WTC11 (cell line): ENCODE results near the gene EDN1. TPM values are rescaled to one million over a fixed set of nuclear protein-coding genes. Genes with fewer than 3 reads are reported as not detected.

Source experiments
- ATAC-seq: fragments of 200-7000 bp; cut with Tn5 transposase; 2 replicates; pipeline ENCODE4 v1.10.0; 2021; ENCODE audit warnings: mild to moderate bottlenecking, moderate library complexity
- CTCF ChIA-PET: fragments of 300-600 bp; sonication (Branson Sonifier 250); formaldehyde crosslinking; loops from one replicate; lab custom pipeline; 2021; ENCODE audit warnings: antibody characterized with exemption; lab: Charles Lee
- POLR2A ChIA-PET: fragments of 350-600 bp; sonication (Branson Sonifier 250); formaldehyde crosslinking; loops from one replicate; lab custom pipeline; 2021; ENCODE audit warnings: antibody characterized with exemption; lab: Charles Lee
- DNase-seq: peaks from one replicate; pipeline ENCODE4 v3.0.0; 2021; ENCODE audit warnings: low spot score
- H3K27ac Mint-ChIP-seq: 2 replicates; pipeline ENCODE4 v1.8.0; 2021; ENCODE audit warnings: mixed read lengths
- H3K27me3 Mint-ChIP-seq: 2 replicates; pipeline ENCODE4 v1.8.0; 2021; ENCODE audit warnings: low read depth, mild to moderate bottlenecking, moderate library complexity, mixed read lengths
- H3K36me3 Mint-ChIP-seq: 2 replicates; pipeline ENCODE4 v1.8.0; 2021; ENCODE audit warnings: mixed read lengths
- H3K4me1 Mint-ChIP-seq: 2 replicates; pipeline ENCODE4 v1.8.0; 2022; ENCODE audit warnings: mixed read lengths
- H3K4me3 Mint-ChIP-seq: 2 replicates; pipeline ENCODE4 v1.8.0; 2021; ENCODE audit warnings: mild to moderate bottlenecking, moderate library complexity, mixed read lengths
- H3K9me3 Mint-ChIP-seq: 2 replicates; pipeline ENCODE4 v1.8.0; 2021; ENCODE audit warnings: mixed read lengths
- GRHL2 ChIP-seq: fragments of 250-450 bp; sonication (Bioruptor Pico); IDR thresholded peaks from 2 replicates; pipeline ENCODE4 v1.8.0; 2022; ENCODE audit warnings: mild to moderate bottlenecking, moderate library complexity; ENCODE audit not compliant: insufficient replicate concordance, severe bottlenecking
- JUN ChIP-seq: sonication (generic); formaldehyde crosslinking; IDR thresholded peaks from 2 replicates; pipeline ENCODE4 v1.8.0; 2023; ENCODE audit warnings: mild to moderate bottlenecking, missing genetic modification reagents
- NFATC4 ChIP-seq: fragments of 250-450 bp; sonication (Bioruptor Pico); IDR thresholded peaks from 2 replicates; pipeline ENCODE4 v1.9.0; 2021; ENCODE audit warnings: mild to moderate bottlenecking
- NFE2L1 ChIP-seq: sonication (generic); formaldehyde crosslinking; IDR thresholded peaks from 2 replicates; pipeline ENCODE4 v1.8.1; 2023; ENCODE audit warnings: missing genetic modification reagents
- NR3C1 ChIP-seq: sonication (generic); formaldehyde crosslinking; conservative IDR thresholded peaks from 2 replicates; pipeline ENCODE4 v1.8.1; 2023; ENCODE audit warnings: low read depth, mild to moderate bottlenecking, missing genetic modification reagents
- PRRX2 ChIP-seq: fragments of 250-450 bp; sonication (Bioruptor Pico); IDR thresholded peaks from 2 replicates; pipeline ENCODE4 v1.8.0; 2021; ENCODE audit warnings: mild to moderate bottlenecking
- ZNF219 ChIP-seq: sonication (generic); formaldehyde crosslinking; IDR thresholded peaks from 2 replicates; pipeline ENCODE4 v1.8.0; 2023; ENCODE audit warnings: missing genetic modification reagents, mild to moderate bottlenecking, borderline replicate concordance
- ZNF317 ChIP-seq: sonication (generic); formaldehyde crosslinking; IDR thresholded peaks from 2 replicates; pipeline ENCODE4 v1.8.1; 2023; ENCODE audit warnings: low read depth, mild to moderate bottlenecking, moderate library complexity, missing genetic modification reagents, borderline replicate concordance
- ZNF416 ChIP-seq: fragments of 250-450 bp; sonication (Bioruptor Pico); IDR thresholded peaks from 2 replicates; pipeline ENCODE4 v1.9.0; 2021; ENCODE audit warnings: mild to moderate bottlenecking, inconsistent platforms
- total RNA-seq: library from RNA; stranded (reverse); gene quantifications from 3 replicates; pipeline ENCODE4 v1.2.3, GENCODE V29; 2021
- TF ChIP-seq, protein P1 (sequence below): fragments of 250-450 bp; sonication (Bioruptor Pico); IDR thresholded peaks from 2 replicates; pipeline ENCODE4 v1.9.0; 2021; ENCODE audit warnings: moderate library complexity, mild to moderate bottlenecking, inconsistent platforms, borderline replicate concordance
- TF ChIP-seq, protein P2 (sequence below): sonication (generic); formaldehyde crosslinking; IDR thresholded peaks from 2 replicates; pipeline ENCODE4 v1.8.1; 2023; ENCODE audit warnings: mild to moderate bottlenecking, missing genetic modification reagents, moderate library complexity
- TF ChIP-seq, protein P3 (sequence below): sonication (generic); formaldehyde crosslinking; IDR thresholded peaks from 2 replicates; pipeline ENCODE4 v1.8.1; 2023; ENCODE audit warnings: mild to moderate bottlenecking, missing genetic modification reagents, borderline replicate concordance
- TF ChIP-seq, protein P4 (sequence below): sonication (generic); formaldehyde crosslinking; IDR thresholded peaks from 2 replicates; pipeline ENCODE4 v1.8.1; 2022; ENCODE audit warnings: low read depth, mild to moderate bottlenecking, moderate library complexity, missing genetic modification reagents, borderline replicate concordance
- TF ChIP-seq, protein P5 (sequence below): sonication (generic); formaldehyde crosslinking; IDR thresholded peaks from 2 replicates; pipeline ENCODE4 v1.8.1; 2023; ENCODE audit warnings: mild to moderate bottlenecking, moderate library complexity, missing genetic modification reagents
- TF ChIP-seq, protein P6 (sequence below): fragments of 250-450 bp; sonication (Bioruptor Pico); conservative IDR thresholded peaks from 2 replicates; pipeline ENCODE4 v1.9.0; 2021; ENCODE audit warnings: mild to moderate bottlenecking

Gene EDN1
- total RNA-seq, 1 experiment from 2014 or later, result 1.0 TPM

DNA sequence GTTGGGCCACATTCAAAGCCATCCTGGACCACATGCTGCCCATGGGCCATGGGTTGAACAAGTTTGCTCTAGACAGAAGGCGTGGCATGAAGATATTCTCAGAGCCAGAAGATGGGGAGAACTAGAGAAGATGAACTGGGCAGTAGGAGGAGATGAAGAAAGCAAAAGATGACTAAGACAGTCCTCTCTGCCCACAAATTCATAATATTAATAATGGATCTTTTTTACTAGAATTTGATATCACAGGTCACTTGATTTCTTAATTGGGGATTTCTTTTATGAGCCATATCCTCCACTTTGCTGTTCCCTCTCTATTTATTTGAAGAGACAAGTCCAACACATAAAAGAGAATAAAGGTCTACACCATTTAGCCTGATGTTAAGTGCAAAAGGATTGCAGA lies 25.5 kb upstream of the EDN1 start:
- no peak for DNase-seq
- H3K27ac Mint-ChIP-seq, result no peak overlapping the region
- no peak for ATAC-seq
- ChIA-PET CTCF (no interaction called here), POLR2A (no interaction called here)
- peaks cover 5% of the 10 kb centered on the region for H3K4me1 Mint-ChIP-seq
- no peaks in the 10 kb centered on the region for H3K9me3 Mint-ChIP-seq
- no peak overlapping the region for H3K4me3 Mint-ChIP-seq
- TF ChIP-seq, protein P1, sequence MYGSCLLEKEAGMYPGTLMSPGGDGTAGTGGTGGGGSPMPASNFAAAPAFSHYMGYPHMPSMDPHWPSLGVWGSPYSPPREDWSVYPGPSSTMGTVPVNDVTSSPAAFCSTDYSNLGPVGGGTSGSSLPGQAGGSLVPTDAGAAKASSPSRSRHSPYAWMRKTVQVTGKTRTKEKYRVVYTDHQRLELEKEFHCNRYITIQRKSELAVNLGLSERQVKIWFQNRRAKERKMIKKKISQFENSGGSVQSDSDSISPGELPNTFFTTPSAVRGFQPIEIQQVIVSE (CRISPR knock-in tag), result no peak
- TF ChIP-seq, protein P2, sequence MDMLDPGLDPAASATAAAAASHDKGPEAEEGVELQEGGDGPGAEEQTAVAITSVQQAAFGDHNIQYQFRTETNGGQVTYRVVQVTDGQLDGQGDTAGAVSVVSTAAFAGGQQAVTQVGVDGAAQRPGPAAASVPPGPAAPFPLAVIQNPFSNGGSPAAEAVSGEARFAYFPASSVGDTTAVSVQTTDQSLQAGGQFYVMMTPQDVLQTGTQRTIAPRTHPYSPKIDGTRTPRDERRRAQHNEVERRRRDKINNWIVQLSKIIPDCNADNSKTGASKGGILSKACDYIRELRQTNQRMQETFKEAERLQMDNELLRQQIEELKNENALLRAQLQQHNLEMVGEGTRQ (CRISPR knock-in tag), result no peak
- no peak for TF ChIP-seq ZNF416 (CRISPR knock-in tag)
- TF ChIP-seq, all 79 proteins: peak for 0
- no peaks in the 10 kb centered on the region; the same call in 1 of the 2 replicates for H3K27me3 Mint-ChIP-seq
- H3K36me3 Mint-ChIP-seq, result no peaks in the 10 kb centered on the region

DNA sequence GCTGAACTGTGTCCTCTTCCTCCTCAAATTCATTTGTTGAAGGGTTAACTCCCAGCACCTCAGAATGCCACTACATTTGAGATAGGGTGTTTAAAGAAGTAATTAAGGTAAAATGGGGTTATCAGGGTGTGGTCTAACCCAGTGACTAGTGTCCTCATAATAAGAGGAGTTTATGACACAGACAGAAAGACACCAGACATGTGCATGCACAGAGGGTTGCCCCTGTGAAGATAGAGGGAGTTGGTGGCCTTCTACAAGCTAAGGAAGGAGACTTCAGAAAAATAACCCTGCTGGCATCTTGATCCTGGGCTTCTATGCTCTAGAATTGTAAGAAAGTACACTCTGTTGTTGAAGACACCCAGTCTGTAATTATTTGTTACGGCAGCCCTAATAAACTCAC lies 24.9 kb upstream of the EDN1 start:
- no peak for TF ChIP-seq NR3C1 (CRISPR knock-in tag)
- TF ChIP-seq ZNF219 (CRISPR knock-in tag), result no peak
- no peak for TF ChIP-seq GRHL2 (CRISPR knock-in tag)
- no peak for TF ChIP-seq NFE2L1 (CRISPR knock-in tag)
- TF ChIP-seq, protein P3, sequence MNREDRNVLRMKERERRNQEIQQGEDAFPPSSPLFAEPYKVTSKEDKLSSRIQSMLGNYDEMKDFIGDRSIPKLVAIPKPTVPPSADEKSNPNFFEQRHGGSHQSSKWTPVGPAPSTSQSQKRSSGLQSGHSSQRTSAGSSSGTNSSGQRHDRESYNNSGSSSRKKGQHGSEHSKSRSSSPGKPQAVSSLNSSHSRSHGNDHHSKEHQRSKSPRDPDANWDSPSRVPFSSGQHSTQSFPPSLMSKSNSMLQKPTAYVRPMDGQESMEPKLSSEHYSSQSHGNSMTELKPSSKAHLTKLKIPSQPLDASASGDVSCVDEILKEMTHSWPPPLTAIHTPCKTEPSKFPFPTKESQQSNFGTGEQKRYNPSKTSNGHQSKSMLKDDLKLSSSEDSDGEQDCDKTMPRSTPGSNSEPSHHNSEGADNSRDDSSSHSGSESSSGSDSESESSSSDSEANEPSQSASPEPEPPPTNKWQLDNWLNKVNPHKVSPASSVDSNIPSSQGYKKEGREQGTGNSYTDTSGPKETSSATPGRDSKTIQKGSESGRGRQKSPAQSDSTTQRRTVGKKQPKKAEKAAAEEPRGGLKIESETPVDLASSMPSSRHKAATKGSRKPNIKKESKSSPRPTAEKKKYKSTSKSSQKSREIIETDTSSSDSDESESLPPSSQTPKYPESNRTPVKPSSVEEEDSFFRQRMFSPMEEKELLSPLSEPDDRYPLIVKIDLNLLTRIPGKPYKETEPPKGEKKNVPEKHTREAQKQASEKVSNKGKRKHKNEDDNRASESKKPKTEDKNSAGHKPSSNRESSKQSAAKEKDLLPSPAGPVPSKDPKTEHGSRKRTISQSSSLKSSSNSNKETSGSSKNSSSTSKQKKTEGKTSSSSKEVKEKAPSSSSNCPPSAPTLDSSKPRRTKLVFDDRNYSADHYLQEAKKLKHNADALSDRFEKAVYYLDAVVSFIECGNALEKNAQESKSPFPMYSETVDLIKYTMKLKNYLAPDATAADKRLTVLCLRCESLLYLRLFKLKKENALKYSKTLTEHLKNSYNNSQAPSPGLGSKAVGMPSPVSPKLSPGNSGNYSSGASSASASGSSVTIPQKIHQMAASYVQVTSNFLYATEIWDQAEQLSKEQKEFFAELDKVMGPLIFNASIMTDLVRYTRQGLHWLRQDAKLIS (CRISPR knock-in tag), result no peak
- TF ChIP-seq, protein P4, sequence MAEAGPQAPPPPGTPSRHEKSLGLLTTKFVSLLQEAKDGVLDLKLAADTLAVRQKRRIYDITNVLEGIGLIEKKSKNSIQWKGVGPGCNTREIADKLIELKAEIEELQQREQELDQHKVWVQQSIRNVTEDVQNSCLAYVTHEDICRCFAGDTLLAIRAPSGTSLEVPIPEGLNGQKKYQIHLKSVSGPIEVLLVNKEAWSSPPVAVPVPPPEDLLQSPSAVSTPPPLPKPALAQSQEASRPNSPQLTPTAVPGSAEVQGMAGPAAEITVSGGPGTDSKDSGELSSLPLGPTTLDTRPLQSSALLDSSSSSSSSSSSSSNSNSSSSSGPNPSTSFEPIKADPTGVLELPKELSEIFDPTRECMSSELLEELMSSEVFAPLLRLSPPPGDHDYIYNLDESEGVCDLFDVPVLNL (CRISPR knock-in tag), result no peak
- no peak for TF ChIP-seq ZNF317
- TF ChIP-seq, protein P5, sequence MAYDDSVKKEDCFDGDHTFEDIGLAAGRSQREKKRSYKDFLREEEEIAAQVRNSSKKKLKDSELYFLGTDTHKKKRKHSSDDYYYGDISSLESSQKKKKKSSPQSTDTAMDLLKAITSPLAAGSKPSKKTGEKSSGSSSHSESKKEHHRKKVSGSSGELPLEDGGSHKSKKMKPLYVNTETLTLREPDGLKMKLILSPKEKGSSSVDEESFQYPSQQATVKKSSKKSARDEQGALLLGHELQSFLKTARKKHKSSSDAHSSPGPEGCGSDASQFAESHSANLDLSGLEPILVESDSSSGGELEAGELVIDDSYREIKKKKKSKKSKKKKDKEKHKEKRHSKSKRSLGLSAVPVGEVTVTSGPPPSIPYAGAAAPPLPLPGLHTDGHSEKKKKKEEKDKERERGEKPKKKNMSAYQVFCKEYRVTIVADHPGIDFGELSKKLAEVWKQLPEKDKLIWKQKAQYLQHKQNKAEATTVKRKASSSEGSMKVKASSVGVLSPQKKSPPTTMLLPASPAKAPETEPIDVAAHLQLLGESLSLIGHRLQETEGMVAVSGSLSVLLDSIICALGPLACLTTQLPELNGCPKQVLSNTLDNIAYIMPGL (CRISPR knock-in tag), result no peak
- TF ChIP-seq, protein P6, sequence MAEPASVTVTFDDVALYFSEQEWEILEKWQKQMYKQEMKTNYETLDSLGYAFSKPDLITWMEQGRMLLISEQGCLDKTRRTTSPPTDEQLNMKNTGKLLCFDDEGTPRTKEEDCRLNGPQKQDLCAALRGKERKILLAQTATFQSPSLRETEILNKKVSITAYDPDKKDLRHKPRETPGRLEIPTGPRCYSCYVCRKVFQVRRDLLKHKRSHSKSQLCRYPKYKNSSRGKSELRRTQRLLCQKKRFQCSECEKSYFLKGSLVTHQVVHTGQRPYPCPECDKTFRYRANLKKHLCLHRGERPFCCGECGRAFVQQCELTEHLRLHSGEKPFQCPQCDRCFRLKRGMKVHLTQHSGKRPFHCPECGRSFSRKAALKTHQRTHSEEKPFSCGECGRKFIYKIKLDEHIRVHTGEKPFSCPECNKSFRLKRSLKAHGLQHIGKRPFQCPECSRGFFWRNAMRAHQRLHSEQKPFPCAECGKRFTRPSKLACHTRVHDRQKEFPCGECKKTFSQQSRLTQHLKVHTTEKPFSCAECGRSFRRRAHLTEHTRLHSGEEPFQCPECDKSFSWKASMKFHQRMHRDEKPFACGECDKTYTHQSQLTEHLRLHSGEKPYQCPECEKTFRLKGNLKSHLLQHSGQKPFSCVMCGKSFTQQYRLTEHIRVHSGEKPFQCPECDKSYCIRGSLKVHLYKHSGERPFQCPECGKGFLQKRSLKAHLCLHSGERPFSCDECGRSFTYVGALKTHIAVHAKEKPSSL, result no peak
- TF ChIP-seq PRRX2 (CRISPR knock-in tag), result no peak
- no peak for TF ChIP-seq JUN (CRISPR knock-in tag)
- no peak for TF ChIP-seq NFATC4 (CRISPR knock-in tag)
- TF ChIP-seq, protein P1 (CRISPR knock-in tag), result no peak
- TF ChIP-seq, all 79 proteins: peak for 0
- Mint-ChIP-seq H3K27me3 (no peaks in the 10 kb centered on the region; the same call in 1 of the 2 replicates), H3K9me3 (no peaks in the 10 kb centered on the region), H3K4me3 (no peak overlapping the region), H3K4me1 (peaks cover 5% of the 10 kb centered on the region), H3K27ac (no peak overlapping the region), H3K36me3 (no peaks in the 10 kb centered on the region)
- ChIA-PET POLR2A (no interaction called here), CTCF (no interaction called here)
- ATAC-seq (no peak), DNase-seq (no peak)
